DOHH2 (cell line): ENCODE measurements around the gene VWDE.

Source experiments
- H3F3A ChIP-seq: fragments of 200-600 bp; sonication (generic), shearing (Covaris generic); 2 replicates; pipeline ENCODE4 v1.6.0; 2016; ENCODE audit warnings: antibody characterized with exemption, mild to moderate bottlenecking; ENCODE audit not compliant: control insufficient read depth, insufficient read depth
- H3K27ac ChIP-seq: fragments of 200-600 bp; sonication (generic); 2 replicates; pipeline ENCODE4 v1.5.1; 2014; ENCODE audit warnings: low read depth, mild to moderate bottlenecking, low read length, moderate library complexity
- H3K27me3 ChIP-seq: fragments of 200-600 bp; sonication (generic); 2 replicates; pipeline ENCODE4 v1.6.1; 2014; ENCODE audit warnings: mild to moderate bottlenecking, low read length, mixed read lengths; ENCODE audit not compliant: control insufficient read depth
- H3K36me3 ChIP-seq: fragments of 200-600 bp; sonication (generic); 2 replicates; pipeline ENCODE4 v1.6.1; 2014; ENCODE audit warnings: mild to moderate bottlenecking, low read length, moderate library complexity, mixed read lengths; ENCODE audit not compliant: control insufficient read depth
- H3K4me1 ChIP-seq: fragments of 200-600 bp; sonication (generic); 2 replicates; pipeline ENCODE4 v1.6.1; 2014; ENCODE audit warnings: mild to moderate bottlenecking, low read length, mixed read lengths; ENCODE audit not compliant: control insufficient read depth
- H3K4me2 ChIP-seq: fragments of 200-600 bp; sonication (generic); 2 replicates; pipeline ENCODE4 v1.6.0; 2014; ENCODE audit warnings: mild to moderate bottlenecking, low read length, moderate library complexity
- H3K4me3 ChIP-seq: fragments of 200-600 bp; sonication (generic); 2 replicates; pipeline ENCODE4 v1.5.1; 2014; ENCODE audit warnings: mild to moderate bottlenecking, low read length, mixed read lengths
- H3K79me2 ChIP-seq: fragments of 200-600 bp; sonication (generic); 2 replicates; pipeline ENCODE4 v1.6.1; 2014; ENCODE audit warnings: mild to moderate bottlenecking, low read length, mixed read lengths; ENCODE audit not compliant: control insufficient read depth
- H3K9me2 ChIP-seq: fragments of 200-600 bp; sonication (generic); replicated peaks from 2 replicates; pipeline ENCODE4 v1.6.1; 2014; ENCODE audit warnings: mild to moderate bottlenecking, low read length, mixed read lengths; ENCODE audit not compliant: control insufficient read depth
- H3K9me3 ChIP-seq: fragments of 200-600 bp; sonication (generic); 2 replicates; pipeline ENCODE4 v1.6.1; 2014; ENCODE audit warnings: antibody characterized with exemption, low read length, mixed read lengths; ENCODE audit not compliant: control insufficient read depth, insufficient read depth
- H4K20me1 ChIP-seq: fragments of 200-600 bp; sonication (generic); 2 replicates; pipeline ENCODE4 v1.6.0; 2014; ENCODE audit warnings: low read depth, mild to moderate bottlenecking, antibody characterized with exemption, low read length, moderate library complexity; ENCODE audit not compliant: control insufficient read depth, insufficient read depth
- CTCF ChIP-seq: fragments of 200-600 bp; sonication (generic); IDR thresholded peaks from one replicate; pipeline ENCODE4 v1.5.1; 2014; ENCODE audit warnings: antibody characterized with exemption, mild to moderate bottlenecking, low read depth, low read length; ENCODE audit not compliant: poor library complexity, severe bottlenecking
- EZH2phosphoT487 ChIP-seq: fragments of 200-600 bp; sonication (generic); IDR thresholded peaks from 2 replicates; pipeline ENCODE4 v1.6.1; 2017; ENCODE audit warnings: borderline replicate concordance, mild to moderate bottlenecking, antibody characterized with exemption, low read length, moderate library complexity, mixed read lengths

Gene VWDE

GRCh38 chr7:12328888-12329770 lies 74.5 kb downstream of the VWDE start:
- H3K79me2 ChIP-seq: no peaks in the 10 kb centered on the region
- no peak for TF ChIP-seq CTCF
- TF ChIP-seq EZH2phosphoT487: no peak
- peaks cover 7% of the 10 kb centered on the region for H3K27me3 ChIP-seq
- H4K20me1 ChIP-seq: no peaks in the 10 kb centered on the region
- no peaks in the 10 kb centered on the region for H3K9me2 ChIP-seq
- no peak overlapping the region for H3K27ac ChIP-seq
- no peaks in the 10 kb centered on the region for H3K4me1 ChIP-seq
- no peaks in the 10 kb centered on the region for H3K36me3 ChIP-seq
- no peak overlapping the region for H3K4me3 ChIP-seq
- no peaks in the 10 kb centered on the region for H3F3A ChIP-seq
- H3K4me2 ChIP-seq: no peak overlapping the region
- no peaks in the 10 kb centered on the region for H3K9me3 ChIP-seq

DNA sequence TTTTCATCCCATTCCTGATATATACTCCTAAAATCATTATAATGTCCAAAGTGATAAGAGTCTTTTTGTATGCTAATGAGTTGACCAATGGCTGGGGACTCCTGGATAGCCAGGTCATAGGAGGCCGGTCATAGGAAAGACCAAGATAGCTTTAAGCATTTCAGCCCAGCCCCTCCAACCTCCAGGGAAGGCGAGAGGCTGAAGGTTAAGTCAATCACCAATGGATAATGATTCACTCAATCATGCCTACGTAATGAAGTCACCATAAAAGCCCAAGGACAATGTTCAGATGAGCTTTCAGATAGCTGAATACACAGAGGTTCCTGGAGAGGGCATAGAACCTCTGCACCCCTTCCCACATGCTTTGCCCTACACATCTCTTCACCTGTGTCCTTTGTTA lies 75.7 kb downstream of the VWDE start:
- no peaks in the 10 kb centered on the region for H3K36me3 ChIP-seq
- no peaks in the 10 kb centered on the region for H3F3A ChIP-seq
- no peaks in the 10 kb centered on the region for H3K9me2 ChIP-seq
- no peaks in the 10 kb centered on the region for H4K20me1 ChIP-seq
- no peaks in the 10 kb centered on the region for H3K9me3 ChIP-seq
- H3K4me1 ChIP-seq: no peaks in the 10 kb centered on the region
- no peak overlapping the region for H3K4me2 ChIP-seq
- TF ChIP-seq CTCF: no peak
- no peak for TF ChIP-seq EZH2phosphoT487
- H3K79me2 ChIP-seq: no peaks in the 10 kb centered on the region
- no peak overlapping the region for H3K27ac ChIP-seq
- peaks cover 7% of the 10 kb centered on the region for H3K27me3 ChIP-seq
- H3K4me3 ChIP-seq: no peak overlapping the region

DNA sequence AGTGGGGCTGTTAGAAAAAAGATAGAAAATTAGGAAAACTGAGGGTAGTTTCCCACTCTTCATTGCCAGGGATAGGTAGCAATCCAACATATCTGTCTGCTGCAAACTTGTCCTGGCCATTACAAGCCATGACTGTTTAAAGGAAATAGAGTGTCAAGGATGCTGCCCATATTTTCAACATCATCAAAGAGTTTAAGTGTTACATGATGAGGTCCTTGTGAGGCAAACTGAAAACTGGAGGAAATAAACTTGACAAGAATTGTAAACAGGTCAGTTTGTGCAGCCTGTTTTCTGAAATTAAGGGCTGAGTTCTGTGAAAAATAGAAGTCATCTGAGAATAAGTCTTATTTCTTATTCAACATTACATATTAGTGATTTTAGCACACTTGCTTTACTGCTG lies 78.0 kb downstream of the VWDE start:
- no peaks in the 10 kb centered on the region for H3F3A ChIP-seq

More for the DNA sequence above, 78.0 kb downstream of the VWDE start:
- Histone ChIP-seq H3K79me2 (no peaks in the 10 kb centered on the region), H3K4me3 (no peak overlapping the region), H3K4me1 (no peaks in the 10 kb centered on the region), H3K9me3 (no peaks in the 10 kb centered on the region), H3K27me3 (peaks cover 5% of the 10 kb centered on the region), H4K20me1 (no peaks in the 10 kb centered on the region), H3K9me2 (no peaks in the 10 kb centered on the region), H3K4me2 (no peak overlapping the region), H3K36me3 (no peaks in the 10 kb centered on the region), H3K27ac (no peak overlapping the region)
- TF ChIP-seq EZH2phosphoT487: no peak
- no peak for TF ChIP-seq CTCF
